ENCODE data around the gene C1orf159. TPM values are rescaled to one million over a fixed set of nuclear protein-coding genes. Genes with fewer than 3 reads are reported as not detected.

Gene C1orf159
- total RNA-seq, 1 donor from 2014 or later = 8.2 TPM

GRCh38 chr1:1073743-1074587 is 41.9 kb downstream of the C1orf159 start, which contains the start of gene RNF223:
TSS of gene RNF223 (minus strand) at chr1:1074306. CDS start at chr1:1072566, 1,740 bp downstream.
- no peak for FAIRE-seq
- H3K4me3 ChIP-seq (ENCODE audit: low read depth, low read length) = peak within 1 kb of the TSS; percentile 28

GRCh38 chr1:1072849-1073742 is 42.8 kb downstream of the C1orf159 start:
- Histone ChIP-seq H3K27me3 (ENCODE audit: control insufficient read depth, insufficient read depth, low read length) (no peaks in the 10 kb centered on the region), H3K4me3 (ENCODE audit: low read depth, low read length) (no peak overlapping the region), H3K36me3 (ENCODE audit: control insufficient read depth, insufficient read depth, low read length) (no peaks in the 10 kb centered on the region)
- DNase-seq (ENCODE audit: low read depth) = no peak
- TF ChIP-seq, protein P1, sequence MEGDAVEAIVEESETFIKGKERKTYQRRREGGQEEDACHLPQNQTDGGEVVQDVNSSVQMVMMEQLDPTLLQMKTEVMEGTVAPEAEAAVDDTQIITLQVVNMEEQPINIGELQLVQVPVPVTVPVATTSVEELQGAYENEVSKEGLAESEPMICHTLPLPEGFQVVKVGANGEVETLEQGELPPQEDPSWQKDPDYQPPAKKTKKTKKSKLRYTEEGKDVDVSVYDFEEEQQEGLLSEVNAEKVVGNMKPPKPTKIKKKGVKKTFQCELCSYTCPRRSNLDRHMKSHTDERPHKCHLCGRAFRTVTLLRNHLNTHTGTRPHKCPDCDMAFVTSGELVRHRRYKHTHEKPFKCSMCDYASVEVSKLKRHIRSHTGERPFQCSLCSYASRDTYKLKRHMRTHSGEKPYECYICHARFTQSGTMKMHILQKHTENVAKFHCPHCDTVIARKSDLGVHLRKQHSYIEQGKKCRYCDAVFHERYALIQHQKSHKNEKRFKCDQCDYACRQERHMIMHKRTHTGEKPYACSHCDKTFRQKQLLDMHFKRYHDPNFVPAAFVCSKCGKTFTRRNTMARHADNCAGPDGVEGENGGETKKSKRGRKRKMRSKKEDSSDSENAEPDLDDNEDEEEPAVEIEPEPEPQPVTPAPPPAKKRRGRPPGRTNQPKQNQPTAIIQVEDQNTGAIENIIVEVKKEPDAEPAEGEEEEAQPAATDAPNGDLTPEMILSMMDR (IDR thresholded peaks at IDR 0.05; ENCODE audit: insufficient read depth, low read length, severe bottlenecking) = no peak
- no peak for FAIRE-seq

More at GRCh38 chr1:1073743-1074587, 41.9 kb downstream of the C1orf159 start, which contains the start of gene RNF223:
- H3K36me3 ChIP-seq (ENCODE audit: control insufficient read depth, insufficient read depth, low read length) = no peaks in the 10 kb centered on the region
- H3K27me3 ChIP-seq (ENCODE audit: control insufficient read depth, insufficient read depth, low read length) = no peaks in the 10 kb centered on the region
- TF ChIP-seq, protein P1 (IDR thresholded peaks at IDR 0.05; ENCODE audit: insufficient read depth, low read length, severe bottlenecking) = no peak
- DNase-seq (ENCODE audit: low read depth) = peak; percentile 46

DNA sequence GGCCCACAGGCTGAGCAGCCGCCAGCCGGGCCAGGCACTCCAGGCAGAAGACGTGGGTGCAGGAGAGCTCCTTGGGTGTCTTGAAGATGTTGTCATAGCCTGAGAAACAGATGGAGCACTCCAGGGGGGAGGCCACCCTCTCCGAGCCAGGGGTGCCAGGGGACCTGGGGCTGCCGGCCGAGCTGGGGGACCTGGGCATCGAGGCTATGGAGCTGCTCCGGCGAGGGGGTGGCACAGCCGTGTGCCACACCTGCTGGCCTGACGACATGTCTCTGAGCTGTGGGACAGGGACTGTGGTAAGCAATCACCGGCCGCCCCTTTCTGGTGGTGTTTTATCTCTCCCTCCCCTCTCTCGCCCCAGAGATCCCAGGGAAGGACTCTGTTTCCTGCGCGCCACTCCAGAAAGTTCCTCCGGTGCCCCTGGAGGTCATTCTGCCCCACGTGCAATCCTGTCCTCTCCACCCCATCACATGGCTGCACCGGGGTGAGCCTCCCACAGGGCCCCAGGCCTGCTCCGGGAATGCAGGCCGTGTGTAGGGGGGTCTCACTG is 43.5 kb downstream of the C1orf159 start:
- no peaks in the 10 kb centered on the region for H3K27me3 ChIP-seq (ENCODE audit: control insufficient read depth, insufficient read depth, low read length)
- DNase-seq (ENCODE audit: low read depth) = no peak
- H3K4me3 ChIP-seq (ENCODE audit: low read depth, low read length) = no peak overlapping the region
- no peaks in the 10 kb centered on the region for H3K36me3 ChIP-seq (ENCODE audit: control insufficient read depth, insufficient read depth, low read length)
- no peak for FAIRE-seq
- TF ChIP-seq, protein P1 (IDR thresholded peaks at IDR 0.05; ENCODE audit: insufficient read depth, low read length, severe bottlenecking) = no peak

DNA sequence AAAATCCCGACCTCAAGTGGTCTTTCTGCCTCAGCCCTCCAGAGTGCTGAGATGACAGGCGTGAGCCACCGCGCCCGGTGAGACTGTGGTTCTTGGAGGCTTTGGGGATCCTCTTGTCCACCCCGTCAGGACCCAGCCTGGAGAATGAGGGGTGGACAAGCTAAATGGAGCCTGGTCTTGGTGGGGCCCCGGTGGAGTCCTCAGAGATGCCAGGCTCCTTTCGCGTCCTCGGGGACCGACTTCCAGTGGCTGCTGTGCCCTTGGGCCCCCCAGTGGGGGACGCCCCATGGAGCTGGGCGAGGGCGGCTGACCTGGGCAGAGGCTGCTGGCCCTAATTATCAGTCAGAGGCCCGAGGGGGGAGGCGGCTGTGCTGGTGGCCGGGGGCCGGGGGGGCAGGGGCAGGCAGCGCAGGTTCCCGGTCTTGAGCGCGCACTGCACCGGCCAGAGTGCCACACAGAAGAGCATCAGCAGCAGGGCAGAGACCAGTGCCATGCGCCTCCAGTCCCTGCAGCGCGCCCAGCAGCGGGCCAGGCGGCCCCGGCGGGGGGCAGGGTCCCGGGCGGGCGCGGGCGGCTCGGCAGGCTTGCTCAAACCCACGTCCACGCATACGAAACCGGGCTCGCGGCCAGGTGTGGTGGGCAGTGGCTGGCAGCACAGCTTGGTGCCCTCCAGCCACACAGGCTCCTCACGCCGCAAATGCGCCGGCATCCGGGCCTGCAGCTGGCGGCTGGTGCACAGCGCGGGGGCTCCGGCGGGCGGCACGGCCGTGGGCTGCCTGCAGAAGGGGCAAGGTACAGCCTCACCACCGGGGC is 44.2 kb downstream of the C1orf159 start:
- TF ChIP-seq, protein P1 (IDR thresholded peaks at IDR 0.05; ENCODE audit: insufficient read depth, low read length, severe bottlenecking) = no peak
- no peaks in the 10 kb centered on the region for H3K36me3 ChIP-seq (ENCODE audit: control insufficient read depth, insufficient read depth, low read length)
- no peaks in the 10 kb centered on the region for H3K27me3 ChIP-seq (ENCODE audit: control insufficient read depth, insufficient read depth, low read length)
- no peak for DNase-seq (ENCODE audit: low read depth)
- no peak for FAIRE-seq
- H3K4me3 ChIP-seq (ENCODE audit: low read depth, low read length) = no peak overlapping the region

All from bronchial epithelial cell (primary cell).